Measurements from ENCODE around the gene KRT6C.

Gene KRT6C

GRCh38 chr12:52434081-52434733, 39.4 kb downstream of the KRT6C start, which contains the start of gene KRT75:
Gene KRT75, minus strand, starts transcription at chr12:52434371. Its CDS starts 67 bp downstream, at chr12:52434304.
- no peak for DNase-seq

GRCh38 chr12:52433501-52434080, 40.0 kb downstream of the KRT6C start:
- DNase-seq = no peak

- DNase-seq = no peak
These were observed 40.9 kb downstream of the KRT6C start for GRCh38 chr12:52432559-52433207.

- no peak for DNase-seq
These were observed 45.5 kb downstream of the KRT6C start for GRCh38 chr12:52428121-52428520.

- DNase-seq = no peak
These were observed 46.5 kb downstream of the KRT6C start for GRCh38 chr12:52427083-52427482.

- DNase-seq = no peak
These were observed 47.6 kb downstream of the KRT6C start for GRCh38 chr12:52426034-52426433.

- no peak for DNase-seq
These were observed 48.1 kb downstream of the KRT6C start for GRCh38 chr12:52425466-52425865.

- no peak for DNase-seq
These were observed 49.7 kb downstream of the KRT6C start for GRCh38 chr12:52423661-52424500.

- no peak for DNase-seq
These were observed 50.6 kb downstream of the KRT6C start for GRCh38 chr12:52423035-52423434.

GRCh38 chr12:52419656-52420055, 53.9 kb downstream of the KRT6C start:
- no peak for DNase-seq

GRCh38 chr12:52418576-52419110, 55.0 kb downstream of the KRT6C start:
- DNase-seq = no peak
